Neuronal stem cell (in vitro differentiated cells): Measurements from ENCODE around the gene SLC2A10.
A peak's percentile ranks its signal among the peaks of the same experiment; 100 is the strongest.

Experiments used
- DNase-seq: peaks from one replicate; pipeline ENCODE4 v3.0.0-alpha.2; 2013; ENCODE audit warnings: low spot score
- H2AFZ ChIP-seq: one replicate; pipeline ENCODE4 v1.6.1; 2013; ENCODE audit warnings: mild to moderate bottlenecking, low read length, inconsistent platforms
- H2AK5ac ChIP-seq: 2 replicates; pipeline ENCODE4 v1.6.1; 2013; ENCODE audit warnings: low read depth, mild to moderate bottlenecking, inconsistent platforms, low read length, moderate library complexity, mixed read lengths
- H2BK120ac ChIP-seq: 2 replicates; pipeline ENCODE4 v1.6.1; 2013; ENCODE audit warnings: low read depth, mild to moderate bottlenecking, inconsistent platforms, low read length, moderate library complexity, mixed read lengths
- H2BK12ac ChIP-seq: one replicate; pipeline ENCODE4 v1.6.1; 2013; ENCODE audit warnings: low read length, inconsistent platforms
- H2BK15ac ChIP-seq: 2 replicates; pipeline ENCODE4 v1.6.1; 2013; ENCODE audit warnings: mild to moderate bottlenecking, low read length, inconsistent platforms, mixed read lengths
- H2BK5ac ChIP-seq: one replicate; pipeline ENCODE4 v1.6.1; 2013; ENCODE audit warnings: inconsistent platforms, mild to moderate bottlenecking, low read length, moderate library complexity
- H3K14ac ChIP-seq: one replicate; pipeline ENCODE4 v1.6.1; 2013; ENCODE audit warnings: low read length, inconsistent platforms
- H3K18ac ChIP-seq: 2 replicates; pipeline ENCODE4 v1.6.1; 2013; ENCODE audit warnings: low read length, inconsistent platforms
- H3K23ac ChIP-seq: 2 replicates; pipeline ENCODE4 v1.6.1; 2013; ENCODE audit warnings: low read depth, mild to moderate bottlenecking, mixed read lengths, low read length, inconsistent platforms; ENCODE audit not compliant: poor library complexity
- H3K27ac ChIP-seq: replicated peaks from 3 replicates; pipeline ENCODE4 v1.5.1; 2013; ENCODE audit warnings: low read length, inconsistent platforms
- H3K27me3 ChIP-seq, 3 experiments: 2 replicates each; pipeline ENCODE4 v1.6.1; 2013; ENCODE audit warnings: low read length in 3 of 3, mild to moderate bottlenecking in 2 of 3, inconsistent platforms in 1 of 3, low read depth in 1 of 3, mixed read lengths in 1 of 3, moderate library complexity in 1 of 3; ENCODE audit not compliant: control insufficient read depth in 3 of 3, insufficient read depth in 3 of 3
- H3K36me3 ChIP-seq, 2 donors: replicated peaks in 1 of 2; 2 replicates each; pipeline ENCODE4 v1.6.1; 2013; ENCODE audit warnings: low read length in 2 of 2; ENCODE audit not compliant: control insufficient read depth in 2 of 2, insufficient read depth in 2 of 2
- H3K4ac ChIP-seq: 2 replicates; pipeline ENCODE4 v1.6.1; 2013; ENCODE audit warnings: inconsistent platforms, mild to moderate bottlenecking, low read length, moderate library complexity
- H3K4me1 ChIP-seq, 2 donors: 1 replicate in 1 of 2; 2 replicates in 1 of 2; pipeline ENCODE4 v1.6.1; 2013; ENCODE audit warnings: low read length in 2 of 2, low read depth in 1 of 2; ENCODE audit not compliant: control insufficient read depth in 2 of 2, insufficient read depth in 1 of 2
- H3K4me2 ChIP-seq: one replicate; pipeline ENCODE4 v1.6.1; 2013; ENCODE audit warnings: mild to moderate bottlenecking, low read length, inconsistent platforms; ENCODE audit not compliant: insufficient read depth, poor library complexity, severe bottlenecking
- H3K4me3 ChIP-seq, 2 donors: 2 replicates each; pipeline ENCODE4 v1.5.1; 2013; ENCODE audit warnings: low read length in 2 of 2, mild to moderate bottlenecking in 2 of 2, inconsistent platforms in 1 of 2, moderate library complexity in 1 of 2
- H3K79me1 ChIP-seq: one replicate; pipeline ENCODE4 v1.6.1; 2013; ENCODE audit warnings: low read depth, mild to moderate bottlenecking, inconsistent platforms, low read length, moderate library complexity
- H3K9ac ChIP-seq: one replicate; pipeline ENCODE4 v1.6.1; 2013; ENCODE audit warnings: mild to moderate bottlenecking, low read depth, low read length, inconsistent platforms; ENCODE audit not compliant: poor library complexity
- H3K9me3 ChIP-seq, 2 donors: replicated peaks in 1 of 2; 2 replicates each; pipeline versions ENCODE3 to v1.6.1; 2013; ENCODE audit warnings: low read length in 2 of 2, mild to moderate bottlenecking in 2 of 2, inconsistent platforms in 1 of 2, low read depth in 1 of 2, mixed read lengths in 1 of 2, moderate library complexity in 1 of 2; ENCODE audit not compliant: control insufficient read depth in 2 of 2, insufficient read depth in 1 of 2
- H4K8ac ChIP-seq: one replicate; pipeline ENCODE4 v1.6.1; 2013; ENCODE audit warnings: low read depth, mild to moderate bottlenecking, inconsistent platforms, low read length, moderate library complexity
- H4K91ac ChIP-seq: one replicate; pipeline ENCODE4 v1.6.1; 2013; ENCODE audit warnings: low read length, low read depth, mild to moderate bottlenecking, inconsistent platforms; ENCODE audit not compliant: poor library complexity
- WGBS, 2 donors: extraction: QIAGEN DNeasy Blood & Tissue Kit; methylation state at CpG; one replicate each; pipeline ENCODE4 v1.1.7; 2013; ENCODE audit warnings: missing lambda C conversion rate in 2 of 2, mixed read lengths in 1 of 2; ENCODE audit not compliant: insufficient read length in 2 of 2, insufficient replicate concordance in 1 of 2; ENCODE audit errors: extremely low coverage in 2 of 2; 5-methylcytosine and 5-hydroxymethylcytosine counted together

SLC2A10 gene

GRCh38 chr20:46765506-46766120, 56.2 kb downstream of the SLC2A10 start:
- WGBS, 2 donors, result no CpG with 5 or more reads among the region's 13 CpGs
- H4K91ac ChIP-seq, result no peak overlapping the region
- no peak overlapping the region for H3K4me2 ChIP-seq
- no peak overlapping the region for H3K4ac ChIP-seq
- H3K36me3 ChIP-seq, result no peaks in the 10 kb centered on the region
- no peak overlapping the region for H2BK15ac ChIP-seq
- no peak overlapping the region for H2AK5ac ChIP-seq
- H3K18ac ChIP-seq, result no peak overlapping the region
- H3K9ac ChIP-seq, result no peak overlapping the region
- H3K79me1 ChIP-seq, result no peaks in the 10 kb centered on the region
- H2BK120ac ChIP-seq, result no peak overlapping the region
- H3K23ac ChIP-seq, result no peak overlapping the region
- no peak overlapping the region for H4K8ac ChIP-seq
- DNase-seq, result no peak
- no peak overlapping the region for H3K4me3 ChIP-seq
- peak overlapping the region; percentile 58 for H3K14ac ChIP-seq
- peaks cover 0 to 19% (median 0%) of the 10 kb centered on the region in 3 experiments for H3K27me3 ChIP-seq
- H2BK5ac ChIP-seq, result no peak overlapping the region
- no peak overlapping the region for H2AFZ ChIP-seq
- no peak overlapping the region for H3K27ac ChIP-seq
- H3K9me3 ChIP-seq, result peaks cover 0 to 2% of the 10 kb centered on the region in 2 donors
- no peak overlapping the region for H2BK12ac ChIP-seq
- no peaks in the 10 kb centered on the region for H3K4me1 ChIP-seq

- no peaks in the 10 kb centered on the region for H3K79me1 ChIP-seq
- H2AK5ac ChIP-seq, result no peak overlapping the region
- no peak overlapping the region for H3K14ac ChIP-seq
- no CpG with 5 or more reads among the region's 4 CpGs for WGBS, 2 donors
- H2AFZ ChIP-seq, result no peak overlapping the region
- no peak overlapping the region for H3K9ac ChIP-seq
- peaks cover 0 to 15% (median 0%) of the 10 kb centered on the region in 3 experiments for H3K27me3 ChIP-seq
- no peak overlapping the region for H3K4me3 ChIP-seq
- H3K36me3 ChIP-seq, result no peaks in the 10 kb centered on the region
- no peak overlapping the region for H3K4me2 ChIP-seq
- no peak overlapping the region for H3K18ac ChIP-seq
- H4K91ac ChIP-seq, result no peak overlapping the region
- H3K27ac ChIP-seq, result no peak overlapping the region
- H4K8ac ChIP-seq, result no peak overlapping the region
- no peak overlapping the region for H2BK12ac ChIP-seq
- H2BK120ac ChIP-seq, result no peak overlapping the region
- no peak overlapping the region for H3K4ac ChIP-seq
- no peak overlapping the region for H2BK15ac ChIP-seq
- H2BK5ac ChIP-seq, result no peak overlapping the region
- no peak overlapping the region for H3K23ac ChIP-seq
- peak; percentile 42 for DNase-seq
- no peaks in the 10 kb centered on the region for H3K4me1 ChIP-seq
- no peaks in the 10 kb centered on the region for H3K9me3 ChIP-seq
Observed at GRCh38 chr20:46767127-46767761, 57.8 kb downstream of the SLC2A10 start.

GRCh38 chr20:46770330-46771194, 61.1 kb downstream of the SLC2A10 start:
- Histone ChIP-seq H2BK12ac (no peak overlapping the region), H3K27me3 (peaks cover 0 to 2% (median 0%) of the 10 kb centered on the region in 3 experiments), H3K27ac (no peak overlapping the region), H4K8ac (no peak overlapping the region), H3K4me3 (no peak overlapping the region), H2AK5ac (no peak overlapping the region), H2BK5ac (no peak overlapping the region), H3K4me2 (no peak overlapping the region), H3K36me3 (no peaks in the 10 kb centered on the region), H4K91ac (no peak overlapping the region), H2BK15ac (no peak overlapping the region), H2BK120ac (no peak overlapping the region), H3K18ac (peak overlapping the region; percentile 25), H3K23ac (no peak overlapping the region), H3K79me1 (no peaks in the 10 kb centered on the region), H3K14ac (no peak overlapping the region), H3K9me3 (no peaks in the 10 kb centered on the region), H3K4ac (no peak overlapping the region), H2AFZ (no peak overlapping the region), H3K9ac (no peak overlapping the region), H3K4me1 (peaks cover 0 to 2% of the 10 kb centered on the region in 2 donors)
- WGBS, 2 donors, result no CpG with 5 or more reads among the region's 10 CpGs
- no peak for DNase-seq

- no peak for DNase-seq
- H3K36me3 ChIP-seq, result no peaks in the 10 kb centered on the region
- no peak overlapping the region for H4K91ac ChIP-seq
- peaks cover 0 to 2% of the 10 kb centered on the region in 2 donors for H3K4me1 ChIP-seq
- no peak overlapping the region for H2BK15ac ChIP-seq
- no peak overlapping the region for H3K4me2 ChIP-seq
- H3K79me1 ChIP-seq, result no peaks in the 10 kb centered on the region
- H3K23ac ChIP-seq, result no peak overlapping the region
- H2BK5ac ChIP-seq, result no peak overlapping the region
- no peaks in the 10 kb centered on the region for H3K27me3 ChIP-seq
- H3K18ac ChIP-seq, result no peak overlapping the region
- no peak overlapping the region for H2BK12ac ChIP-seq
- H3K14ac ChIP-seq, result no peak overlapping the region
- no peak overlapping the region for H3K4me3 ChIP-seq
- no peak overlapping the region for H2BK120ac ChIP-seq
- H2AFZ ChIP-seq, result no peak overlapping the region
- H3K4ac ChIP-seq, result no peak overlapping the region
- H3K27ac ChIP-seq, result no peak overlapping the region
- no peak overlapping the region for H4K8ac ChIP-seq
- no CpG with 5 or more reads among the region's 6 CpGs for WGBS, 2 donors
- no peak overlapping the region for H2AK5ac ChIP-seq
- H3K9ac ChIP-seq, result no peak overlapping the region
- no peaks in the 10 kb centered on the region for H3K9me3 ChIP-seq
Observed at GRCh38 chr20:46771195-46771588, 61.7 kb downstream of the SLC2A10 start.
